Measurements from ENCODE around the gene C6orf141.

C6orf141 gene

DNA sequence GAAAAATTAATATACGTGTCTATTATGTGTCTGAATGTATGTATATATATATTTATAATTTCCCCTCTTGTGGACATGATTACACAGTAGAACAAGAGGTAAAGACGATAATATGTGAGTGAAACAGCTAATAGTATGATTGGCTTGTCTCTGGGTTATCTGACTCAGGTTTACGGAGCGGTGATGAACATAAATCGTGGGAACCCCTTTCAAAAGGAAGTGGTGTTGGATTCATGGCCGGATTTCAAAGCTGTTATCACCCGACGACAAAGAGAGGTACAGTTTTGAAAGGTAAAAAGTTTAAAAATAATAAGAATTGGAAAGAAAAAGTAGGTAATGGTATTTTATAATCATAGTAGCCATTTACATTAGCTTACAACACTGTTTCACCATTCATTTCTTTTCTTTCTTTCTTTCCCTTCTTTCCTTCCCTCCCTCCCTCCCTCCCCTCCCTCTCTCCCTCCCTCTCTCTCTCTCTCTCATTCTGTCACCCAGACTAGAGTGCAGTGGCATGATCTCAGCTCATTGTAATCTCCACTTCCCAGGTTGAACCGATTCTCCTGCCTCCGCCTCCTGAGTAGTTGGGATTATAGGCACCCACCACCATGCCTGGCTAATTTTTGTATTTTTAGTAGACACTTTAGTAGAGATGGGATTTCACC is 34.9 kb upstream of the C6orf141 start:
- Histone ChIP-seq H3K4me3 (ENCODE audit: low read length) (no peak overlapping the region), H3K4me2 (ENCODE audit: low read length) (no peak overlapping the region), H3K27me3 (ENCODE audit: control insufficient read depth, low read length) (no peaks in the 10 kb centered on the region), H3K9me3 (ENCODE audit: control insufficient read depth, insufficient read depth, low read length) (no peaks in the 10 kb centered on the region), H3K36me3 (ENCODE audit: control insufficient read depth, low read length) (no peaks in the 10 kb centered on the region), H4K20me1 (ENCODE audit: control insufficient read depth, insufficient read depth, low read depth, low read length) (no peaks in the 10 kb centered on the region), H3K27ac (ENCODE audit: low read depth, low read length) (no peak overlapping the region), H3K9me2 (replicated peaks; ENCODE audit: control insufficient read depth, low read length) (no peaks in the 10 kb centered on the region), H3F3A (ENCODE audit: control insufficient read depth, insufficient read depth) (no peaks in the 10 kb centered on the region), H3K79me2 (ENCODE audit: control insufficient read depth, low read length) (no peaks in the 10 kb centered on the region), H3K4me1 (ENCODE audit: control insufficient read depth, low read length) (no peaks in the 10 kb centered on the region)
- TF ChIP-seq EZH2phosphoT487 (IDR thresholded peaks at IDR 0.05; ENCODE audit: borderline replicate concordance, low read length) (no peak), CTCF (IDR thresholded peaks at IDR 0.05; ENCODE audit: low read depth, low read length, poor library complexity, severe bottlenecking) (no peak)

DNA sequence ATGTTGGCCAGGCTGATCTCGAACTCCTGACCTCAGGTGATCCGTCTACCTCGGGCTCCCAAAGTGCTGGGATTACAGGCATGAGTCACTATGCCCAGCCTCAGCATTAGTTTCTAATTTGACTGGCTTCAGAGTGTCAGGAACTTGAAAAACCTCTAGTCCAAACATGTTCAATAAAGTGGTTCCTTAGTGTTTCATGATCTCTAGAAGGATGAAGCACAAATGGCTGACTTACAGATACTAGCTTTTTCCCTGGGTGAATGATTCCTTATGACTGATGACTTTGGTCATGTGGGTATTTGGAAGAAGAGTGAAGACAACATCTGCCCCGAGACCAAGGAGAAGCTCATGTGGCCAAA is 34.3 kb upstream of the C6orf141 start:
- no peaks in the 10 kb centered on the region for H3K27me3 ChIP-seq (ENCODE audit: control insufficient read depth, low read length)
- no peaks in the 10 kb centered on the region for H4K20me1 ChIP-seq (ENCODE audit: control insufficient read depth, insufficient read depth, low read depth, low read length)
- TF ChIP-seq EZH2phosphoT487 (IDR thresholded peaks at IDR 0.05; ENCODE audit: borderline replicate concordance, low read length): no peak
- no peak for TF ChIP-seq CTCF (IDR thresholded peaks at IDR 0.05; ENCODE audit: low read depth, low read length, poor library complexity, severe bottlenecking)
- H3K4me1 ChIP-seq (ENCODE audit: control insufficient read depth, low read length): no peaks in the 10 kb centered on the region
- no peak overlapping the region for H3K27ac ChIP-seq (ENCODE audit: low read depth, low read length)
- no peaks in the 10 kb centered on the region for H3F3A ChIP-seq (ENCODE audit: control insufficient read depth, insufficient read depth)
- no peaks in the 10 kb centered on the region for H3K36me3 ChIP-seq (ENCODE audit: control insufficient read depth, low read length)
- no peaks in the 10 kb centered on the region for H3K79me2 ChIP-seq (ENCODE audit: control insufficient read depth, low read length)
- no peaks in the 10 kb centered on the region for H3K9me3 ChIP-seq (ENCODE audit: control insufficient read depth, insufficient read depth, low read length)
- no peak overlapping the region for H3K4me2 ChIP-seq (ENCODE audit: low read length)
- no peak overlapping the region for H3K4me3 ChIP-seq (ENCODE audit: low read length)
- no peaks in the 10 kb centered on the region for H3K9me2 ChIP-seq (replicated peaks; ENCODE audit: control insufficient read depth, low read length)

DNA sequence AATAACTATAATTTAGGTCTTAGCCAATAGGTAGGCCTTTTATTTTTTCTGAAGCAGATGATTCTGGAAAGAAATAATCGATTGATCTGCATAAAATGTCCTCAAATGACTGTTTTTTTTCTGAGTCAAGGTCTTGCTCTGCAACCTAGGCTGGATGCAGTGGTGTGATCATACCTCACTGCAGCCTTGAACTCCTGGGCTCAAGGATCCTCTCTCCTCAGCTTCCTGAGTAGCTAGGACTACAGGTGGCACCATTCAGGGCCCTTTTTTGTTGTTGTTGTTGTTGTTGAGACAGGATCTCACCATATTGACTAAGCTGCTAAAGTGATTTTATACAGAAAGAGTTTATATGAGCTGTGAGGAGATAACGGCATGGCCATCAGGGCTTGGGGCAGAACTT is 32.5 kb upstream of the C6orf141 start:
- TF ChIP-seq CTCF (IDR thresholded peaks at IDR 0.05; ENCODE audit: low read depth, low read length, poor library complexity, severe bottlenecking) (no peak), EZH2phosphoT487 (IDR thresholded peaks at IDR 0.05; ENCODE audit: borderline replicate concordance, low read length) (no peak)
- H3K4me1 ChIP-seq (ENCODE audit: control insufficient read depth, low read length): no peaks in the 10 kb centered on the region
- no peaks in the 10 kb centered on the region for H3K9me3 ChIP-seq (ENCODE audit: control insufficient read depth, insufficient read depth, low read length)

More for the DNA sequence above, 32.5 kb upstream of the C6orf141 start:
- H3K27me3 ChIP-seq (ENCODE audit: control insufficient read depth, low read length): no peaks in the 10 kb centered on the region
- H4K20me1 ChIP-seq (ENCODE audit: control insufficient read depth, insufficient read depth, low read depth, low read length): no peaks in the 10 kb centered on the region
- H3F3A ChIP-seq (ENCODE audit: control insufficient read depth, insufficient read depth): no peaks in the 10 kb centered on the region
- H3K36me3 ChIP-seq (ENCODE audit: control insufficient read depth, low read length): no peaks in the 10 kb centered on the region
- no peak overlapping the region for H3K4me2 ChIP-seq (ENCODE audit: low read length)
- no peak overlapping the region for H3K27ac ChIP-seq (ENCODE audit: low read depth, low read length)
- H3K4me3 ChIP-seq (ENCODE audit: low read length): no peak overlapping the region
- no peaks in the 10 kb centered on the region for H3K9me2 ChIP-seq (replicated peaks; ENCODE audit: control insufficient read depth, low read length)
- no peaks in the 10 kb centered on the region for H3K79me2 ChIP-seq (ENCODE audit: control insufficient read depth, low read length)
